Neural progenitor cell (in vitro differentiated cells): Measurements from ENCODE around the gene BMPR1B. TPM values are rescaled to one million over a fixed set of nuclear protein-coding genes. Genes with fewer than 3 reads are reported as not detected.

Source experiments
- DNase-seq: peaks from one replicate; pipeline ENCODE4 v3.0.0-alpha.2; 2016; ENCODE audit warnings: low spot score
- H2AFZ ChIP-seq: fragments of 200-600 bp; sonication (generic); replicated peaks from 2 replicates; pipeline ENCODE4 v1.6.1; 2016; ENCODE audit warnings: antibody characterized with exemption
- H3F3A ChIP-seq: fragments of 200-600 bp; sonication (generic); 2 replicates; pipeline ENCODE4 v1.6.1; 2016; ENCODE audit warnings: antibody characterized with exemption, low read depth
- H3K27ac ChIP-seq: fragments of 200-600 bp; sonication (generic); 2 replicates; pipeline ENCODE4 v1.5.1; 2016; ENCODE audit warnings: mild to moderate bottlenecking
- H3K27me3 ChIP-seq: fragments of 200-600 bp; sonication (generic); 2 replicates; pipeline ENCODE4 v1.6.1; 2016; ENCODE audit warnings: mild to moderate bottlenecking, moderate library complexity
- H3K36me3 ChIP-seq: fragments of 200-600 bp; sonication (generic); 2 replicates; pipeline ENCODE4 v1.5.1; 2016
- H3K4me1 ChIP-seq: fragments of 200-600 bp; sonication (generic); 2 replicates; pipeline ENCODE4 v1.6.1; 2016; ENCODE audit warnings: mixed run types
- H3K4me2 ChIP-seq: fragments of 200-600 bp; sonication (generic); 2 replicates; pipeline ENCODE4 v1.6.1; 2016
- H3K4me3 ChIP-seq: fragments of 200-600 bp; sonication (generic); 2 replicates; pipeline ENCODE4 v1.5.1; 2016
- H3K79me2 ChIP-seq: fragments of 200-600 bp; sonication (generic); 2 replicates; pipeline ENCODE4 v1.6.1; 2016; ENCODE audit warnings: low read depth
- H3K9ac ChIP-seq: fragments of 200-600 bp; sonication (generic); 2 replicates; pipeline ENCODE4 v1.6.1; 2016
- H3K9me3 ChIP-seq: fragments of 200-600 bp; sonication (generic); 2 replicates; pipeline ENCODE4 v1.5.1; 2016; ENCODE audit warnings: low read depth
- H4K20me1 ChIP-seq: fragments of 200-600 bp; sonication (generic); 2 replicates; pipeline ENCODE4 v1.6.1; 2016; ENCODE audit warnings: low read depth
- H3K27ac Mint-ChIP-seq: 3 replicates; pipeline ENCODE4 v1.8.0; 2021; ENCODE audit warnings: mixed read lengths
- H3K27me3 Mint-ChIP-seq: 2 replicates; pipeline ENCODE4 v1.8.0; 2022; ENCODE audit warnings: low read depth, mild to moderate bottlenecking, inconsistent platforms, moderate library complexity, mixed read lengths; ENCODE audit not compliant: insufficient read depth
- H3K36me3 Mint-ChIP-seq: 3 replicates; pipeline ENCODE4 v1.8.0; 2021; ENCODE audit warnings: mixed read lengths
- H3K4me1 Mint-ChIP-seq: 3 replicates; pipeline ENCODE4 v1.8.0; 2021; ENCODE audit warnings: mixed read lengths
- H3K4me3 Mint-ChIP-seq: 3 replicates; pipeline ENCODE4 v1.8.0; 2021; ENCODE audit warnings: mild to moderate bottlenecking, moderate library complexity, mixed read lengths
- H3K9me3 Mint-ChIP-seq: 3 replicates; pipeline ENCODE4 v1.8.0; 2020; ENCODE audit warnings: mixed read lengths
- EZH2 ChIP-seq: fragments of 200-600 bp; sonication (generic); IDR thresholded peaks from 2 replicates; pipeline ENCODE4 v1.6.1; 2017; ENCODE audit warnings: antibody characterized with exemption, mild to moderate bottlenecking, moderate library complexity
- EZH2phosphoT487 ChIP-seq: fragments of 200-600 bp; sonication (generic); IDR thresholded peaks from 2 replicates; pipeline ENCODE4 v1.6.1; 2017; ENCODE audit warnings: antibody characterized with exemption
- total RNA-seq: library from RNA; depleted of rRNA; stranded (reverse); fragments of >200 nt; gene quantifications from 2 replicates; pipeline ENCODE4 v1.2.3, GENCODE V29; 2015; ENCODE audit warnings: low replicate concordance
- TF ChIP-seq, protein P1 (sequence below): fragments of 200-600 bp; sonication (generic); IDR thresholded peaks from 2 replicates; pipeline ENCODE4 v1.5.1; 2017; ENCODE audit warnings: antibody characterized with exemption, mild to moderate bottlenecking

Gene BMPR1B
- total RNA-seq, 1 donor from 2014 or later = 2.7 TPM

DNA sequence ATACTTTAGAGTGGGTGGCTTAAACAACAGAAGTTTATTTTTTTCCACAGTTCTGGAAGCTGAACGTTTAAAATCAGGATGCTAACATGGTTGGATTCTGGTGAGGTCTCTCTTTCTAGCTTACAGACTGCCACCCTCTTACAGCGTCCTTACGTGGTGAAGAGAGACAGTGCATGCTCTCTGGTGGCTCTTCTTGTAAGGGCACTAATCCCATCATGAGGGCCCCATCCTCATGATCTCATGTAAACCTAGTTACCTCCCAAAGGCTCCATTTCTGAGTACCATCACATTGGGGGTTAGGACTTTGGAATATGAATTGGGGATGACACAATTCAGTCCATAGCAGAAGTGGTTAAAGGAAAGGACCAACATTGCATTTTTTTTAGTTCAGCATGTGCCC lies 132.8 kb downstream of the BMPR1B start:
- H3F3A ChIP-seq = no peaks in the 10 kb centered on the region
- Mint-ChIP-seq H3K27me3 (peaks cover 2% of the 10 kb centered on the region), H3K4me1 (peaks cover 7% of the 10 kb centered on the region), H3K36me3 (peaks cover 2% of the 10 kb centered on the region), H3K4me3 (no peak overlapping the region), H3K9me3 (no peaks in the 10 kb centered on the region), H3K27ac (no peak overlapping the region)
- no peak for DNase-seq
- no peaks in the 10 kb centered on the region for H3K79me2 ChIP-seq
- no peaks in the 10 kb centered on the region for H3K27me3 ChIP-seq
- H4K20me1 ChIP-seq = no peaks in the 10 kb centered on the region
- TF ChIP-seq EZH2 (no peak), EZH2phosphoT487 (no peak)
- TF ChIP-seq, protein P1, sequence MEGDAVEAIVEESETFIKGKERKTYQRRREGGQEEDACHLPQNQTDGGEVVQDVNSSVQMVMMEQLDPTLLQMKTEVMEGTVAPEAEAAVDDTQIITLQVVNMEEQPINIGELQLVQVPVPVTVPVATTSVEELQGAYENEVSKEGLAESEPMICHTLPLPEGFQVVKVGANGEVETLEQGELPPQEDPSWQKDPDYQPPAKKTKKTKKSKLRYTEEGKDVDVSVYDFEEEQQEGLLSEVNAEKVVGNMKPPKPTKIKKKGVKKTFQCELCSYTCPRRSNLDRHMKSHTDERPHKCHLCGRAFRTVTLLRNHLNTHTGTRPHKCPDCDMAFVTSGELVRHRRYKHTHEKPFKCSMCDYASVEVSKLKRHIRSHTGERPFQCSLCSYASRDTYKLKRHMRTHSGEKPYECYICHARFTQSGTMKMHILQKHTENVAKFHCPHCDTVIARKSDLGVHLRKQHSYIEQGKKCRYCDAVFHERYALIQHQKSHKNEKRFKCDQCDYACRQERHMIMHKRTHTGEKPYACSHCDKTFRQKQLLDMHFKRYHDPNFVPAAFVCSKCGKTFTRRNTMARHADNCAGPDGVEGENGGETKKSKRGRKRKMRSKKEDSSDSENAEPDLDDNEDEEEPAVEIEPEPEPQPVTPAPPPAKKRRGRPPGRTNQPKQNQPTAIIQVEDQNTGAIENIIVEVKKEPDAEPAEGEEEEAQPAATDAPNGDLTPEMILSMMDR = no peak
- H3K27ac ChIP-seq = no peak overlapping the region
- no peaks in the 10 kb centered on the region for H3K9me3 ChIP-seq
- H3K36me3 ChIP-seq = no peaks in the 10 kb centered on the region
- H3K4me1 ChIP-seq = peaks cover 18% of the 10 kb centered on the region
- H2AFZ ChIP-seq = no peak overlapping the region
- no peak overlapping the region for H3K4me2 ChIP-seq
- no peak overlapping the region for H3K4me3 ChIP-seq
- H3K9ac ChIP-seq = no peak overlapping the region

GRCh38 chr4:94892051-94892450 lies 134.3 kb downstream of the BMPR1B start:
- Histone ChIP-seq H3K4me2 (no peak overlapping the region), H3K4me1 (peaks cover 13% of the 10 kb centered on the region), H3F3A (no peaks in the 10 kb centered on the region), H3K9me3 (no peaks in the 10 kb centered on the region), H4K20me1 (no peaks in the 10 kb centered on the region), H3K27ac (no peak overlapping the region), H3K36me3 (no peaks in the 10 kb centered on the region), H2AFZ (no peak overlapping the region), H3K4me3 (no peak overlapping the region), H3K79me2 (no peaks in the 10 kb centered on the region), H3K27me3 (no peaks in the 10 kb centered on the region), H3K9ac (no peak overlapping the region)
- DNase-seq = no peak
- Mint-ChIP-seq H3K36me3 (no peaks in the 10 kb centered on the region), H3K27me3 (no peaks in the 10 kb centered on the region), H3K4me1 (peaks cover 10% of the 10 kb centered on the region), H3K9me3 (no peaks in the 10 kb centered on the region), H3K27ac (no peak overlapping the region), H3K4me3 (no peak overlapping the region)
- no peak for TF ChIP-seq EZH2
- TF ChIP-seq EZH2phosphoT487 = no peak
- TF ChIP-seq, protein P1 = no peak

GRCh38 chr4:94895081-94895480 lies 137.3 kb downstream of the BMPR1B start:
- Histone ChIP-seq H3K36me3 (no peaks in the 10 kb centered on the region), H3K79me2 (no peaks in the 10 kb centered on the region), H3K27me3 (no peaks in the 10 kb centered on the region), H3K27ac (no peak overlapping the region), H3F3A (no peaks in the 10 kb centered on the region), H3K4me2 (no peak overlapping the region), H3K9me3 (no peaks in the 10 kb centered on the region), H3K4me1 (no peaks in the 10 kb centered on the region), H3K9ac (no peak overlapping the region), H3K4me3 (no peak overlapping the region), H4K20me1 (no peaks in the 10 kb centered on the region), H2AFZ (no peak overlapping the region)
- H3K27me3 Mint-ChIP-seq = no peaks in the 10 kb centered on the region
- DNase-seq = no peak
- H3K9me3 Mint-ChIP-seq = no peaks in the 10 kb centered on the region
- no peak overlapping the region for H3K27ac Mint-ChIP-seq
- no peaks in the 10 kb centered on the region for H3K36me3 Mint-ChIP-seq
- TF ChIP-seq EZH2 (no peak), EZH2phosphoT487 (no peak)
- TF ChIP-seq, protein P1 = no peak
- H3K4me1 Mint-ChIP-seq = peaks cover 3% of the 10 kb centered on the region
- no peak overlapping the region for H3K4me3 Mint-ChIP-seq

- TF ChIP-seq, protein P1 = no peak
- no peaks in the 10 kb centered on the region for H3F3A ChIP-seq
- no peak overlapping the region for H3K27ac Mint-ChIP-seq
- H3K27me3 ChIP-seq = no peaks in the 10 kb centered on the region
- DNase-seq = no peak
- H3K36me3 Mint-ChIP-seq = no peaks in the 10 kb centered on the region
- peaks cover 3% of the 10 kb centered on the region for H3K4me1 Mint-ChIP-seq
- no peak overlapping the region for H3K4me2 ChIP-seq
- no peak overlapping the region for H3K4me3 ChIP-seq
- H3K4me1 ChIP-seq = no peaks in the 10 kb centered on the region
- no peaks in the 10 kb centered on the region for H3K9me3 ChIP-seq
- no peaks in the 10 kb centered on the region for H4K20me1 ChIP-seq
- no peaks in the 10 kb centered on the region for H3K79me2 ChIP-seq
- no peaks in the 10 kb centered on the region for H3K9me3 Mint-ChIP-seq
- no peaks in the 10 kb centered on the region for H3K36me3 ChIP-seq
- H2AFZ ChIP-seq = no peak overlapping the region
- H3K4me3 Mint-ChIP-seq = no peak overlapping the region
- no peak overlapping the region for H3K27ac ChIP-seq
- no peaks in the 10 kb centered on the region for H3K27me3 Mint-ChIP-seq
- no peak overlapping the region for H3K9ac ChIP-seq
Measured at GRCh38 chr4:94897023-94897422, 139.3 kb downstream of the BMPR1B start.
